ENCODE data around the gene PFKFB2.

Gene PFKFB2

GRCh38 chr1:207109004-207109403, 55.9 kb downstream of the PFKFB2 start:
- H3K4me1 ChIP-seq (ENCODE audit: low read length) = no peaks in the 10 kb centered on the region
- H3K4me2 ChIP-seq (ENCODE audit: low read depth, low read length) = no peak overlapping the region
- H3K79me2 ChIP-seq (ENCODE audit: low read length) = no peaks in the 10 kb centered on the region
- DNase-seq = no peak
- H2AFZ ChIP-seq (ENCODE audit: low read length) = no peak overlapping the region
- no peaks in the 10 kb centered on the region for H3K9me3 ChIP-seq (replicated peaks; ENCODE audit: insufficient read depth, low read length)
- no peak overlapping the region for H3K9ac ChIP-seq (ENCODE audit: low read length)
- TF ChIP-seq EZH2 (optimal IDR thresholded peaks at IDR 0.05; ENCODE audit: low read depth, low read length) (no peak), EZH2phosphoT487 (IDR thresholded peaks at IDR 0.05; ENCODE audit: low read length) (no peak), CTCF (IDR thresholded peaks at IDR 0.05; ENCODE audit: low read length) (no peak)
- H3K4me3 ChIP-seq (ENCODE audit: low read length) = no peak overlapping the region
- no peaks in the 10 kb centered on the region for H3F3A ChIP-seq (ENCODE audit: insufficient read depth, low read length)
- no peak overlapping the region for H3K27ac ChIP-seq (ENCODE audit: low read length)
- H3K36me3 ChIP-seq (replicated peaks; ENCODE audit: insufficient read depth, low read length) = no peaks in the 10 kb centered on the region
- no peaks in the 10 kb centered on the region for H3K9me2 ChIP-seq (replicated peaks; ENCODE audit: insufficient read depth, low read length)
- no peaks in the 10 kb centered on the region for H3K27me3 ChIP-seq (replicated peaks; ENCODE audit: insufficient read depth, low read length)
- H4K20me1 ChIP-seq (ENCODE audit: insufficient read depth, low read length) = no peaks in the 10 kb centered on the region

GRCh38 chr1:207112616-207113296, 59.7 kb downstream of the PFKFB2 start:
- Histone ChIP-seq H3K9me3 (replicated peaks; ENCODE audit: insufficient read depth, low read length) (no peaks in the 10 kb centered on the region), H3K9me2 (replicated peaks; ENCODE audit: insufficient read depth, low read length) (no peaks in the 10 kb centered on the region), H3K9ac (ENCODE audit: low read length) (no peak overlapping the region), H3K4me1 (ENCODE audit: low read length) (no peaks in the 10 kb centered on the region), H3K79me2 (ENCODE audit: low read length) (no peaks in the 10 kb centered on the region), H3K36me3 (replicated peaks; ENCODE audit: insufficient read depth, low read length) (no peaks in the 10 kb centered on the region), H3F3A (ENCODE audit: insufficient read depth, low read length) (no peaks in the 10 kb centered on the region), H3K4me3 (ENCODE audit: low read length) (no peak overlapping the region), H3K27me3 (replicated peaks; ENCODE audit: insufficient read depth, low read length) (no peaks in the 10 kb centered on the region), H2AFZ (ENCODE audit: low read length) (no peak overlapping the region), H3K4me2 (ENCODE audit: low read depth, low read length) (no peak overlapping the region), H3K27ac (ENCODE audit: low read length) (no peak overlapping the region), H4K20me1 (ENCODE audit: insufficient read depth, low read length) (no peaks in the 10 kb centered on the region)
- TF ChIP-seq CTCF (IDR thresholded peaks at IDR 0.05; ENCODE audit: low read length) (no peak), EZH2phosphoT487 (IDR thresholded peaks at IDR 0.05; ENCODE audit: low read length) (no peak), EZH2 (optimal IDR thresholded peaks at IDR 0.05; ENCODE audit: low read depth, low read length) (no peak)
- no peak for DNase-seq

- Histone ChIP-seq H2AFZ (ENCODE audit: low read length) (no peak overlapping the region), H3F3A (ENCODE audit: insufficient read depth, low read length) (no peaks in the 10 kb centered on the region), H3K9me3 (replicated peaks; ENCODE audit: insufficient read depth, low read length) (no peaks in the 10 kb centered on the region), H3K79me2 (ENCODE audit: low read length) (no peaks in the 10 kb centered on the region), H3K36me3 (replicated peaks; ENCODE audit: insufficient read depth, low read length) (no peaks in the 10 kb centered on the region), H3K27ac (ENCODE audit: low read length) (no peak overlapping the region), H3K4me1 (ENCODE audit: low read length) (no peaks in the 10 kb centered on the region), H3K9me2 (replicated peaks; ENCODE audit: insufficient read depth, low read length) (no peaks in the 10 kb centered on the region), H3K27me3 (replicated peaks; ENCODE audit: insufficient read depth, low read length) (no peaks in the 10 kb centered on the region), H3K9ac (ENCODE audit: low read length) (no peak overlapping the region), H4K20me1 (ENCODE audit: insufficient read depth, low read length) (no peaks in the 10 kb centered on the region), H3K4me3 (ENCODE audit: low read length) (no peak overlapping the region), H3K4me2 (ENCODE audit: low read depth, low read length) (no peak overlapping the region)
- no peak for DNase-seq
- TF ChIP-seq EZH2phosphoT487 (IDR thresholded peaks at IDR 0.05; ENCODE audit: low read length) (no peak), CTCF (IDR thresholded peaks at IDR 0.05; ENCODE audit: low read length) (no peak), EZH2 (optimal IDR thresholded peaks at IDR 0.05; ENCODE audit: low read depth, low read length) (no peak)
Observed at GRCh38 chr1:207115269-207115668, 62.2 kb downstream of the PFKFB2 start.
